ENCODE data around the gene PIGN.

The PIGN gene, protein sequence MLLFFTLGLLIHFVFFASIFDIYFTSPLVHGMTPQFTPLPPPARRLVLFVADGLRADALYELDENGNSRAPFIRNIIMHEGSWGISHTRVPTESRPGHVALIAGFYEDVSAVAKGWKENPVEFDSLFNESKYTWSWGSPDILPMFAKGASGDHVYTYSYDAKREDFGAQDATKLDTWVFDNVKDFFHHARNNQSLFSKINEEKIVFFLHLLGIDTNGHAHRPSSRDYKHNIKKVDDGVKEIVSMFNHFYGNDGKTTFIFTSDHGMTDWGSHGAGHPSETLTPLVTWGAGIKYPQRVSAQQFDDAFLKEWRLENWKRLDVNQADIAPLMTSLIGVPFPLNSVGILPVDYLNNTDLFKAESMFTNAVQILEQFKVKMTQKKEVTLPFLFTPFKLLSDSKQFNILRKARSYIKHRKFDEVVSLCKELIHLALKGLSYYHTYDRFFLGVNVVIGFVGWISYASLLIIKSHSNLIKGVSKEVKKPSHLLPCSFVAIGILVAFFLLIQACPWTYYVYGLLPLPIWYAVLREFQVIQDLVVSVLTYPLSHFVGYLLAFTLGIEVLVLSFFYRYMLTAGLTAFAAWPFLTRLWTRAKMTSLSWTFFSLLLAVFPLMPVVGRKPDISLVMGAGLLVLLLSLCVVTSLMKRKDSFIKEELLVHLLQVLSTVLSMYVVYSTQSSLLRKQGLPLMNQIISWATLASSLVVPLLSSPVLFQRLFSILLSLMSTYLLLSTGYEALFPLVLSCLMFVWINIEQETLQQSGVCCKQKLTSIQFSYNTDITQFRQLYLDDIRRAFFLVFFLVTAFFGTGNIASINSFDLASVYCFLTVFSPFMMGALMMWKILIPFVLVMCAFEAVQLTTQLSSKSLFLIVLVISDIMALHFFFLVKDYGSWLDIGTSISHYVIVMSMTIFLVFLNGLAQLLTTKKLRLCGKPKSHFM

DNA sequence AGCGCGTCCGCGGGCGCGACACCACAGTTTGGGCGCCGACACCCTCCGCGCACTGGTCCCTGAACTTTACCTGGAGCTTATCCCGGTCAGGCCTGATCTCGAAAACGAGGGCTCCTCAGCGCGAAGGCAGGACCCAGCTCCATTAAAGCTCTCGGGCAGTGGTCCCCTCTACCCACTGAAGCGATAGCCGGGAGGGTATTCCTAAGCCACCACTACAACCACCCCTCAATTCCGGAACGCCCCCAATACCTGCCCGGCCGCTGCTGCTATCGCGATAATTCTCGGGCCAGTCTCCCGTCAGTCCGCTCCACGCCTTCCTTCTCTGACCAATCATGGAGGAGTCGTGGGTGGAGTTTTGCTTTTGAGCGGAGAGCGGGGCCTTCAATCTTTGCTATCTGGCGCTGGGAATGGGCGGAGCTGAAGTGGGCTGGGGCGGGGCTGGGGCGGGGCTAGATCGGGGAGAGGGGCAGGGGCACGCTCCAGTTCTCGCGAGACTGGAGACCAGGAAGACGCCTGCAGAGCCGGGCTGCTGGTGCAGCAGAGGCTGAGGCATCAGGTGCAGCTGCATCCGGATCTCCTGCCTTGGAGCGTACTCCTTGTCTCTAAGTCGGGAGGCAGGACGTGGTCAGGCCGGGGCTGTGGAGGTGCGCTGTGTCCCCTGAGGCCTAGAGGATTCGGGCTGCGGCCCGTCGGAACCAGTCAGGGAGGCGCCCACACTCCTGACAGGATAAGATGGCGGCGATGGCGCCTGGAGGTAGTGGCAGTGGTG is at the start of gene PIGN, which contains the start of gene RELCH:
Gene PIGN (minus strand): TSS at position 283 of the 769 bp plus-strand sequence. CDS start 25,703 bp downstream, outside the sequence.
Gene RELCH (plus strand): TSS at position 482 of the 769 bp plus-strand sequence. CDS start 251 bp downstream, at position 733.
- peak; percentile 99 for DNase-seq

DNA sequence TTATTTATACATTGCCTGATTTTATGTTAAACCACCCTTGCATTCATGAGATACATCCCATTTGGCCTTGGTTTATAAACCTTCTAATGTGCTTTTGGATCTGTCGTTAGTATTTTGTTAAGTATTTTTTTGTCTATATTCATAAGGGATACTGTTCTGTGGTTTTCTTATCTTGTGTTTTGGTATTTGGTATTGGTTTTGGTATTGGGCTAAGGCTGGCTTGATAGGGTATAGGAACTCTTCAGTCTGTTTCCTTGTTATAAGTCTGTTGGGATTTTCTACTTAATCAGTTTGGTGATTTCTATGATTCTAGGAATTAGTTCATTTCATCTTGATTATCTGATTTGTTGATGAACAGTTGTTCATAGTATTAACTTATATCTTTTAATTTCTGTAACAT is 49.4 kb upstream of the PIGN start:
- DNase-seq, result no peak

DNA sequence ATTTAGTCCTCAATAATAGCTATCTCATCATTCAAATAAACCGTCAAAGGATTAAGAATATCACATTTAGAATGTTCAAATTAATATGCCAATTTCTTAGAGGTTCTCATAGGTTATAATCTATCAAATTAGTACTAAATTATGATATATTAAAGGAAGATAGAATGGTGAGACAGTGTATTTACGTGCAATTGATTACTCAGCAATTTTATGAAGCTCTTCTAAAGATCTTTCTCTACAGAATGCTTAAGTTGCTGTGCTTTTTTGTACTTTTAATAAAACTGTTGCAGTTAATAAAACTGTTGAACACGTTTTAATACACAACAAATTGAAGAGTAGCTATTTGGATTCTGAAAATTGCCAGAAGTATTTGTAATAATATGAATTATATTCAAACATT is 39.2 kb upstream of the PIGN start:
- no peak for DNase-seq

DNA sequence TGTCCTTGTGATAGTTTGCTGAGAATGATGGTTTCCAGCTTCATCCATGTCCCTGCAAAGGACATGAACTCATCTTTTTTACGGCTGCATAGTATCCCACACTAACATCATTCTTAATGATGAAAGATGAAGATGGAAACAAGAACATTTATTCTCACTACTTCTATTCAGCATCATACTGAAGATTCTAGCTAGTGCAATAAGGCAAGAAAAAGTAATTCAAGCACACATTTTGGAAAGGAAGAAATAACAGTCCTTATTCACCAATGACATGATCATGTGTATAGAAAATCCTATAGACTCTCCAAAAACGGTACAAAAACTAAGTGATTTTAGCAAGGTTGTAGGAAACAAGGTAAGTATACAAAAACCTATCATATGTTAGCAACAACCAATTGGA is 37.4 kb upstream of the PIGN start:
- no peak for DNase-seq

DNA sequence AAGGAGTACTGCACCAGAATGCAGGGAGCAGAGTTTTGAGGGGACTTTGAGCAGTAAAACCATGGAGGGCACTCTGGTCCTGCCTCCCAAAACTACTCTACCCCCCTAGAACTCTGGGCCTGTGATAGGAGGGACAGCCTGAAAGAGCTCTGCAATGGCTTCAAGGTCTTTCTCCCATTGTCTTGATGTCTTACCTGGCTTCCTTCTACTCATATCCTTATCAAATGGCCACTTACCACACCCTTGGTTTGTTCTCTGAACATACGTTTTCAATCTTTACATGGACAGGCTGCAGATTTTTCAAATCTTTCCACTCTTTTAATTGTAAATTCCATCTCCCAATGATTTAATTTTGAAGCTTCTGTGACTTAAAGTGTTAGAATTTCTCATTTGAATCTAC is 27.9 kb upstream of the PIGN start:
- DNase-seq, result no peak

DNA sequence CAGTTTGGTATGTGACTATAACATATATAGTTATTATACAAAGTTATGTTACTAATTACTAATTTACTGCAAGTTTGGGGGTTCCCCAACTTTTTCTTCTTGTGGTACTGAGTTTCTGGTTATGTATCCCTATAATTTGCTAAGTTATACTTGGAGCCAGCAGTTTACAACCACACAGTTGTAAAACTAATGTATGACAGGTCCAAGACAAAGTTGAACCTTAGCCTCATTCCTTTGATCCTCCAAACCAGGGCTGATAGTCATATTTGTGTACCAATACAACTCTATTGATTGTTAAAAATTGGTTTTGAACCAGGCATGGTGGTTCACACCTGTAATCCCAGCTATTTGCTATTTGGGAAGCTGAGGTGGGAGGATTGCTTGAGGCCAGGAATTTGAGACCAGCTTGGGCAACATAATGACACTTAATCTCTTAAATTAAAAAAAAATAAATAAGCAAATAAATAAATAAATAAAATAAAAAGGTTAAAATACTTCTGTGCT is 24.5 kb upstream of the PIGN start:
- DNase-seq, result no peak

DNA sequence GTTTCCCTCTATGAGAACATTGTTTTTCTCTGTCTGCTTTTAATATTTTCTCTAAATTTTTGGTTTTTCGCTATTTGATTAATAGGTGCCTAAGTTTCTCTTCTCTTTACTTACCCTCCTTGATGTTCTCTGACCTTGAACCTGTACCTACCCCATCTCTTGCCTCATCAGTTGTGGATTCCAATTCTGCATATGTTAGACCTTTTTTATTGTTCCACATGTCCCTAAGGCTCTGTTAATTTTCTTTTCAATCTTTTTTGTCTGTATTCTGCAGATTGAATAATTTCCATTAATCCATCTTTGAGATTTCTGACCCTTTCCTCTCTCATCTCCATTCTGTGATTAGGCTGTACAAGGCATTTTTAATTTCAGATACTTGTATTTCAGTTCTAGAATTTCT is 23.3 kb upstream of the PIGN start:
- DNase-seq, result no peak

DNA sequence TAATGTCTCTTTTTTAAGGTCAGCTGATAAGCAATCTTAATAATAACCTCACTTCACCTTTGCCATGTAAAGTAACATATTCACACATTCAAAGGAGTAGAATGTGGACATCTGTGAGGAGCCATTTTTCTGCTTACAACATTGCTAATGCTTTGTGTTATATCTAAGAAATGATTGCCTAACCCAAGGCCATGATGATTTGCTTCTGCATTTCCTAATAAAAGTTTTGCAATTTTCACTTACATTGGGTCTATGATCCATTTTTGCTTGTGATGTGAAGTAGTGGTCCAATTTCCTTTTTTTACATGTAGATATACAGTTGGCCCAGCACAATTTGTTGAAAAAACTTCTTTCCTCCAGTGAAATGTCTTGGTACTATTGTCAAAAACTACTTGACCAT is 22.2 kb upstream of the PIGN start:
- no peak for DNase-seq

DNA sequence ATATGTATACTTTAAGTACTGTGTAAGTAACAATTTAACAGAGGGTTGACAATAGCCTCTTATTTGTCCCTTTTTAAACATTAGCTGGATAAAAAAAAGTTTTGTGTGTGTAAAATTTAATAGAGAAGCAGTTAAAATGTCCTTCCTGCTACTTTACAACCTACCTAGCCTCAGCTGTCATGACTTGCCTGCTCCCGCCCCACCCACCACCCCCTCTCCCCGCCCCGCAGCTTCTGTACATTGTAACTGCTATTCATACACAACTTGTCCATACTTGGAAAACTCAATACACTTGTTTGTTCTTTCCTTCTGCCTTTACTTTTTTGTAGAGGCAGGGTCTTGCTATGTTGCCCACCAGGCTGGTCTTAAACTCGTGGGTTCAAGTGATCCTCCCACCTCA is 19.7 kb upstream of the PIGN start:
- no peak for DNase-seq

DNA sequence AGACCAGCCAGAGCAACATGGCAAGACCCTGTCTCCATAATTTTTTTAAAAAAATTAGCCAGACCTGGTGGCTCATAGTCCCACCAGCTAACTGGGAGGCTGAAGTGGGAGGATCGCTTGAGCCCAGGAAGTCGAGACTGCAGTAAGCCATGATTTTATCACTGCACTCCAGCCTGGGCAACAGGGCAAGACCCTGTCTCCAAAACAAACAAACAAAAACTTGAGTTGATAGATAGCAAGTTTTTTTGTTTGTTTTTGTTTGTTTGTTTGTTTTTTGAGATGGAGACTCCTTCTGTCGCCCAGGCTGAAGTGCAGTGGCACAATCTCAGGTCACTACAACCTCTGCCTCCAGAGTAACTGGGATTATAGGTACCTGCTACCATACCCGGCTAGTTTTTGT is 19.0 kb upstream of the PIGN start:
- no peak for DNase-seq

DNA sequence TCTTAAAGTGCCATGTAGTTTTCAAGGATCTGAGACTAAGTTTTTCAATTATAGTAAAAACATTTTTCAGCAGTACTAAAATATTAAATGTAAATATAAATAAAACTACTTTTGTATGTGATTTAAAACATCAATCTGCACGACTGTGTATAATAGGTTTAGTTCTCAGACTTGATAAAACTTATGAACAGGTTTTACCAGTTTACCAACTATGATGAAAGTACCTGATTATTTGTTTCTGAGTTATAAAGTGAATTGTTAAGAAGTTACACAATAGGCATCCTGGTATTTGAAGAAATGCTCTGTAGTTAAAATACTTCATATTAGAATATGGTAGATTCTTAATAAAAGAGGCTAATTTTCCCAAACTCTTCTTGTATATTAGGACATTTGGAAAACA is 15.0 kb upstream of the PIGN start:
- no peak for DNase-seq

DNA sequence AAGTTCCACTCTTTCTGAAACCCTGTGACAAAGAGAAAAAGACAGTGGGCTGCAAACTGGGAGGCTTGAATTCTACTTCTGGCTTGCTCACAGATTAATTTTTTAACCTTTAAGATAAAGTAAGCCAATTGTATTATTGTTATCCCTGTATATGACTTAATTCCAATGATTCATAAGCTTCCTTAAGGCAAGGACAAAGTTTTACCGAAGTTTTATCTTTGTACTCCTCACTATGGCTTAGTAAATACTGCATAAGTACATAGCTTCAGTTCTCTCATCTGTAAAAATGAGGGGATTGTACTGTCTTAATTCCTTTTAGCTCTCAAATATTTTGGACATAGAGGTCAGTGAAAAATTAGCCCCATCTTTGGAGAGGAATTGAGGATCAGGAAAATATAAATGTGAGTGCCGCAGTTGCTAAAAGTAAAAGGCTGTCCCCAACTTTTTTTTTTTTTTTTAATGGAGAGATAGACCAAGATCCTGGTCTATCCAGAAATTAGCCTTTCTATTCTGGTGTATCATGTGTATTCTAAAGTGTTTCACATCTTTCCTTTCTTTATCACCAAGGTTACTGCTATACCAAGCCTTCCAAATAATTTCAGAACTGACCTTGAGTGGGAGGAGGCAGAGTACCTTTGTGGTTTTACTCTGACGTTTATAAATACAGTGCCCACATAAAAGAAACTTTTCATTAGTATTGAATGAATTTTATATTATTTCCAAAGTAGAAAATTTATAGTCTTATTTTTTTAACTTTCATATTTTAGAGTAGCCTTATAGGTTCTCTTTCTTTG is 13.5 kb upstream of the PIGN start:
- DNase-seq, result no peak

DNA sequence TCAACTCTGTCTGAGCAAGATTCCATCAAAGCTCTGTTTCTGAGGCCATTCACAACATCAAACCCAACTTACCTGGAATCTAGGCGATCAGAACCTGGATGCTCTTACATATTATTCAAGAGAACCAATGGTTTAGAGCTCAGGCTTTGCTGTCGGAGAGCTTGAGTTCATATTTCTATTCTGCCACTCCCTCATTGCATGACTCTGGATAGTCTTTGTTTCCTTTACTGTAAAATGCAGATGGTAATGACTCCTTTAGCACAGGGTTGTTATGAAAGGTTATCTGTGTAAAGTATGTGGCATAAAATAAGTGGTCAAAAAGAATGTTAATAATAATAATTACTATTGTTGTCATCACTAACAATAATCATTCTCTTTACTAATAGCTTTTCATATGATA is 12.8 kb upstream of the PIGN start:
- no peak for DNase-seq

DNA sequence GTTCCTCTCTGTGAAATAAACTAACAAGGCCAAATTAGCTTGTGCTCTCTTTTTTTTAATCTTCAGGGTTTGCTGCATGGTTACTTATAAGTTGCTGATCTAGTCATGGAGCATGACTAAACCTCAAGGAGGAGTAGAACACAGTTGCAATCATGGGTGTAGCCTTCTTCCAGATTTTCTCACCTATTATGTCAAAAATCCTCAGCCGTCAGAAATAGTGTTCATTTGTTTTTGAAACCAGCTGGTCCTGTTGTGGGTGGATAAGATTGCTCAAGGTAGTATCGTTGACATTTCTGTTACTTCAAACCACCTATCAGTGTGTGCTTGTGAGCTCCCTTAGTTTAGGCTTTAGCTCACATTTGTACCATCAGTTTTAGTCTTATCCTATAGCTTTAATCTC is 11.4 kb upstream of the PIGN start:
- DNase-seq, result peak; percentile 9

DNA sequence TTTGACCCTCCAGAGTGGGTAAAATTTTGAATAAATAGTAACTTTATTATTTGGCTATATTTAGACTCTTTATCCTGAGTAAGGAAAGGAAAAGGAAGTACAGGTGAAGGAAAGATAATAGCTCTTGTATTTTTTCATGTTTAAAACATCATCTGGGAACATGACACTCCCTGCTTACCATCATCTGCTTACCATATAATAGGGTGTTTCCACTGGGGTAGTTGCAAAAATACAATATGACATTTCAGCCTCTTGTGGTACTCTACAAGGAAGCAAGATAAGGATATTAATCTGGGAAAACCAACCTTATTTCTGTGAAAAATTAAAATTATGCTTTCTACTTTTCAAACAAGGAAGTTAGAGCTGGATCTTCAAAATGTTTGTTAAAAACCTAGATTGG is 10.1 kb upstream of the PIGN start:
- no peak for DNase-seq

DNA sequence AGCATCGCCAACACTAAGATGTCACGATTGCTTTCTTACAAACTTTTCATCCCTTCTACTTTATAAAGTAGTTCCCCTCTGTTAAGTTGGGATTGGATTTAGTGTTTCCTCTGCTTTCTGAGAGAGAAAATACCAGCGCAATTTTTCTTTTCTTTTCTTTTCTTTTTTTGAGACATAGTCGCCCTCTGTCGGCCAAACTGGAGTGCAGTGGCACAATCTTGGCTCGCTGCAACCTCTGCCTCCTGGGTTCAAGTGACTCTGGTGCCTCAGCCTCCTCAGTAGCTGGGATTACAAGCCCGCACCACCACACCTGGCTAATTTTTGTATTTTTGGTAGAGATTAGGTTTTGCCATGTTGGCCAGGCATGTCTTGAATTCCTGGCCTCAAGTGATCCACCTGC is 9.2 kb upstream of the PIGN start:
- no peak for DNase-seq

DNA sequence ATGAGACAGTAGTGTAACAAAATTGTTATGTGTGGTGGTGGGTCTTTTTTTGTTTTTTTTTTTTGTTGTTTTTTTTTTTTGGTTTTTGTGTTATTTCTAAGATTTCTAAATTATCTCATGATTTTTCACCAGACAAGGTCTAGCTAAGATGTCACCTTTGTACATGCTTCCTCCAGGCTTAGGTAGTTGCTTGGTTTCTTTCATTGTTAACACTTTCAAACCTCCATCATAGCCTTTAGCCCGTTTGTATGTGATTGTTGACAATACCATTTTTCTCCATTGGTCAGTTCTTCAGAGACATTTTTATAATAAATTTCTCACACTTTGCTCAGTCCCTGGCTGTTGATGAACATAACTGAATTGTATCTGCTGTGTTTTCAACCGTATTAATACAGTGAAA is 2.4 kb upstream of the PIGN start:
- DNase-seq, result no peak

DNA sequence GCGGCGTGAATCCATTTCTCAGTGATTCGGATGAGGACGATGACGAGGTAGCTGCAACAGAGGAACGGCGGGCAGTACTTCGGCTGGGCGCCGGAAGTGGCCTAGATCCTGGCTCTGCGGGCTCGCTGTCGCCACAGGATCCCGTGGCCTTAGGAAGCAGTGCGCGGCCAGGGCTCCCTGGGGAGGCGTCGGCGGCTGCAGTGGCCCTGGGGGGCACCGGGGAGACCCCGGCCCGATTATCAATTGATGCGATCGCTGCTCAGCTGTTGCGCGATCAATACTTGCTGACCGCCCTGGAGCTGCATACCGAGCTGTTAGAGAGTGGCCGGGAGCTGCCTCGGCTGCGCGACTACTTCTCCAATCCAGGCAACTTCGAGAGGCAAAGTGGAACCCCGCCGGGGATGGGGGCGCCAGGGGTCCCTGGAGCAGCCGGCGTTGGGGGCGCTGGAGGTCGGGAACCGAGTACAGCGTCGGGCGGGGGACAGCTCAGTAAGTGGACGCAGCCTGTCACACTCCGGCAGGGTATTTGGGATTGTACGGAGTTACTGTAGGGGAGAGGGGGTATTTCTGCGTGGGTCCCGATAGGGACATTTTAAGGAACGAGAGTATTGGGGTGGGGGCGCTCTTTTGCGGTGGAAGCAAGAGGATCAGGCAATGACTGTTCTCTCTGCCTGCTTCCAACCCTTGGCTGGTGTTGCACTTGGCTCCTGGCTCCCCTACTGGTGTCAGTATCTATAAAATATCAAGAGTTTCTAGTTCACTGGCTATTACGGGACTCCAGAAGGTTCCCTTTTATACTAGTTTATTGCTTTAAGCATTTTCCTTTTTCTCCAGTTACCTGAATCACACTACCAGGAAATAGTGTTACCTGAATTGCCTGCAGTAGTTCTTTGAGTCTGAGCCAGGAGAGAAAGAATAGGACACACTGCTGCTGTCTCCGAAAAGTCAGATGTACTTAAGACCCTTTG is 971 bp upstream of the PIGN start:
- peak; percentile 11 for DNase-seq

DNA sequence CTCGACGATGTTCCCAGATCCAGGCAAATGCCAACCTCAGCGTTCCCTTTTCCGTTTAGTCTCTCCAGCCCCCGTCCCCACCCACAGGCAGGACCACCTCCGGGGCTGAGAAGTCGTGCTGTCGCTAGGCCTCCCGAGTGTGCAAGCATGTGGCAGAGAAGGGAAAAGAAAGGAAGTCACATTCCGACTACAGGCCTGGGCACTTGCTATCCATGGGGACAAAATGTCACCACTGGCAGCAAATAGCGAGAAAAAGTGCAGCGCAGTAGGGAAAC is 420 bp downstream of the PIGN start:
- DNase-seq, result no peak

DNA sequence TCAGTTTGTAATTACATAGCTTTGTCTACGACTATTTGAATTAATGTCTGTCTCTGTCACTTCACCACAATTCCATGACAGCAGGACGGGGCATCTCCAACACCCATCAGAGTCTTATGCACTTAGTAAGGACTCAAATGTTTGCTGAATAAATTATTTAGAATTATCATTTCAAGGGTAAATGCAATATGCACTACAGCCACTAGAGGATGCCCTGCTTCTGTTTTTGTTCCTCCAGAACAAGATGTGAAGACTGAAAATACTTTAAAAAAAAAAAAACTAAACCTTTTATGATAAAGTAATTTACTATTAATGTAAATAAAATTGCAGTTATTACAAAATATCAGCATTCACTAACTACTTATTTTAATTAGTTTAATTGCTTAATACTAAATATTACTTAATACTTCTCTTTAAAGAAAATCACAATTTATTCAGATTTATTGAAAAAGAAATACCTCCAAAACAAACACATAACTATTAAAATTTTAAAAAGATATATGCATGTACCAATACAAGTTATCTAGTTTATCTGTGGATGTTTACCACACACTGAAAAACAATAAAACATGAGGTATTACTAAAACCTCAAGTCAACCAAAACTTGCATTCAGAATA is 3.2 kb downstream of the PIGN start:
- peak; percentile 49 for DNase-seq

DNA sequence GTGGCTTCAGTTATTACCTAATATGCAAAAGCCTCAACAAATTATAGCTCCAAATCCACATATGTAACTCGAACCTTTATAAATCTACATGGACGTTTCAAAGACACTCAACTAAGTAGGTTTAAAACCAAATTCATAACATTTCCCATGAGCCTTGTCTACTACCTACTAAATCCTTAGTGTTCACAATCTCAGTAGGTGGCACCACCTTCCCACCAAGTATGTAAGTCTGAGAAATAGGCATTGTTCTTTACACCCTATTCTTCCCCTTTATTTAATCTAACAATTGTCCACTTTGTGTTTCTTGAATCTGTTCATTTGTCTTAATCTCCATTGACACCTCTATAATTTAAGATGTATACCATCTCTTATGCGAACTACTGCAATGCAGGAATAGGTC is 4.6 kb downstream of the PIGN start:
- no peak for DNase-seq

Measured in fibroblast of skin of right biceps (primary cell).